HepG2 (cell line): ENCODE results near the gene MGAT2. TPM values are rescaled to one million over a fixed set of nuclear protein-coding genes. Genes with fewer than 3 reads are reported as not detected.

ENCODE experiments used
- CENPX ChIP-seq: sonication (generic); formaldehyde crosslinking; IDR thresholded peaks from 2 replicates; pipeline ENCODE4 v1.9.0; 2021; ENCODE audit warnings: mild to moderate bottlenecking, missing genetic modification reagents, moderate library complexity
- DRAP1 ChIP-seq: IDR thresholded peaks from 2 replicates; pipeline ENCODE4 v1.6.1; 2016; ENCODE audit warnings: missing genetic modification reagents, missing compliant biosample characterization
- ETV5 ChIP-seq: IDR thresholded peaks from 2 replicates; pipeline ENCODE4 v1.6.1; 2018; ENCODE audit warnings: missing biosample characterization, missing genetic modification reagents, inconsistent platforms, borderline replicate concordance
- FOXK2 ChIP-seq: fragments of 450-650 bp; IDR thresholded peaks from 2 replicates; pipeline ENCODE4 v1.6.1; 2016
- GPN1 ChIP-seq: sonication (generic); formaldehyde crosslinking; IDR thresholded peaks from 2 replicates; pipeline ENCODE4 v1.5.1; 2020; ENCODE audit warnings: missing genetic modification reagents, borderline replicate concordance
- HIVEP1 ChIP-seq: sonication (generic); formaldehyde crosslinking; IDR thresholded peaks from 2 replicates; pipeline ENCODE4 v1.4.0; 2020; ENCODE audit warnings: mild to moderate bottlenecking, missing genetic modification reagents
- HNRNPL ChIP-seq: fragments of 200-400 bp; formaldehyde crosslinking; IDR thresholded peaks from 2 replicates; pipeline ENCODE4 v1.6.1; 2017; ENCODE audit warnings: mild to moderate bottlenecking, low read depth, low read length
- MED1 ChIP-seq: sonication (generic); formaldehyde crosslinking; IDR thresholded peaks from 2 replicates; pipeline ENCODE4 v1.4.0; 2020; ENCODE audit warnings: missing genetic modification reagents
- PAF1 ChIP-seq: IDR thresholded peaks from 2 replicates; pipeline ENCODE4 v1.6.1; 2016; ENCODE audit warnings: missing genetic modification reagents, missing compliant biosample characterization
- POLR2AphosphoS5 ChIP-seq: IDR thresholded peaks from 2 replicates; pipeline ENCODE4 v1.6.1; 2012; ENCODE audit warnings: low read depth, low read length
- RAD51 ChIP-seq: fragments of 450-650 bp; IDR thresholded peaks from 2 replicates; pipeline ENCODE4 v1.6.1; 2016; ENCODE audit warnings: borderline replicate concordance
- REXO4 ChIP-seq: sonication (generic); formaldehyde crosslinking; IDR thresholded peaks from 2 replicates; pipeline ENCODE4 v1.8.0; 2022; ENCODE audit warnings: missing genetic modification reagents, mild to moderate bottlenecking, borderline replicate concordance
- ZNF124 ChIP-seq: sonication (generic); formaldehyde crosslinking; IDR thresholded peaks from 2 replicates; pipeline ENCODE4 v1.4.0; 2020; ENCODE audit warnings: missing genetic modification reagents
- ZNF143 ChIP-seq: sonication (generic); formaldehyde crosslinking; IDR thresholded peaks from 2 replicates; pipeline ENCODE4 v1.4.0; 2020; ENCODE audit warnings: missing genetic modification reagents
- ZNF510 ChIP-seq: sonication (generic); formaldehyde crosslinking; IDR thresholded peaks from 2 replicates; pipeline ENCODE4 v1.4.0; 2020; ENCODE audit warnings: low read depth, mild to moderate bottlenecking, missing genetic modification reagents
- ZNF616 ChIP-seq: sonication (generic); formaldehyde crosslinking; IDR thresholded peaks from 2 replicates; pipeline ENCODE4 v1.5.0; 2020; ENCODE audit warnings: low read depth, mild to moderate bottlenecking, missing genetic modification reagents
- ZNF709 ChIP-seq: sonication (generic); formaldehyde crosslinking; IDR thresholded peaks from 2 replicates; pipeline ENCODE4 v1.5.0; 2020; ENCODE audit warnings: mild to moderate bottlenecking, missing genetic modification reagents
- ZNF777 ChIP-seq: sonication (generic); formaldehyde crosslinking; IDR thresholded peaks from 2 replicates; pipeline ENCODE4 v1.4.0; 2020; ENCODE audit warnings: missing genetic modification reagents
- ZNF781 ChIP-seq: sonication (generic); formaldehyde crosslinking; IDR thresholded peaks from 2 replicates; pipeline ENCODE4 v1.5.1; 2020; ENCODE audit warnings: borderline replicate concordance, mild to moderate bottlenecking, missing genetic modification reagents; ENCODE audit errors: not compliant biosample characterization
- ZNF841 ChIP-seq: sonication (generic); formaldehyde crosslinking; IDR thresholded peaks from 2 replicates; pipeline ENCODE4 v1.8.1; 2023; ENCODE audit warnings: missing genetic modification reagents, borderline replicate concordance
- polyA plus RNA-seq, 8 experiments: library from polyadenylated mRNA; depleted of rRNA in 3 of 8; stranded (reverse) in 7 of 8; unstranded in 1 of 8; fragments of >200 nt; fragmentation: Illumina TruSeq in 4 of 8; extraction: Trizol in 4 of 8; gene quantifications; 2 replicates each; pipeline versions ENCODE4 v1.2.1 to v1.2.3, GENCODE V29; 2011 to 2016; ENCODE audit warnings: low read depth in 4 of 8, missing spikeins in 1 of 8, mixed read lengths in 1 of 8; ENCODE audit not compliant: insufficient read depth in 1 of 8
- total RNA-seq, 5 experiments: library from RNA; depleted of rRNA; stranded (reverse); fragments of >200 nt; fragmentation: Illumina TruSeq; extraction: Trizol; gene quantifications; 2 replicates each; pipeline ENCODE4 v1.2.3, GENCODE V29; 2016; ENCODE audit warnings: low read depth in 1 of 5
- TF ChIP-seq, protein P1 (sequence below): sonication (generic); formaldehyde crosslinking; IDR thresholded peaks from 2 replicates; pipeline ENCODE4 v1.5.0; 2020; ENCODE audit warnings: mild to moderate bottlenecking, missing genetic modification reagents
- TF ChIP-seq, protein P2 (sequence below): sonication (generic); formaldehyde crosslinking; IDR thresholded peaks from 2 replicates; pipeline ENCODE4 v1.8.1; 2023; ENCODE audit warnings: missing genetic modification reagents, inconsistent platforms, borderline replicate concordance
- TF ChIP-seq, protein P3 (sequence below): sonication (generic); formaldehyde crosslinking; IDR thresholded peaks from 2 replicates; pipeline ENCODE4 v1.4.0; 2020; ENCODE audit warnings: mild to moderate bottlenecking, missing genetic modification reagents, borderline replicate concordance

Gene MGAT2
- total and polyA plus RNA-seq, 2 of the 13 experiments (the other 11 are each of a cell fraction or from before 2014, with no cell fraction given): 12.9 to 51.9 TPM

- TF ChIP-seq ZNF143 (no peak), ZNF124 (CRISPR knock-in tag) (no peak), REXO4 (no peak), HIVEP1 (no peak), CENPX (CRISPR knock-in tag) (no peak), GPN1 (CRISPR knock-in tag) (no peak), HNRNPL (no peak), RAD51 (no peak), PAF1 (CRISPR knock-in tag) (no peak), FOXK2 (no peak; the same call in 1 of the 2 replicates), DRAP1 (CRISPR knock-in tag) (no peak), ZNF616 (CRISPR knock-in tag) (no peak), MED1 (CRISPR knock-in tag) (no peak; the same call in none of the 2 replicates), POLR2AphosphoS5 (no peak), ZNF841 (CRISPR knock-in tag) (no peak), ZNF777 (0 out of 2 replicates have a peak, but pooled peaks have one; percentile 31), ZNF709 (no peak), ETV5 (no peak), ZNF781 (CRISPR knock-in tag) (no peak), ZNF510 (CRISPR knock-in tag) (no peak)
- TF ChIP-seq, protein P1, sequence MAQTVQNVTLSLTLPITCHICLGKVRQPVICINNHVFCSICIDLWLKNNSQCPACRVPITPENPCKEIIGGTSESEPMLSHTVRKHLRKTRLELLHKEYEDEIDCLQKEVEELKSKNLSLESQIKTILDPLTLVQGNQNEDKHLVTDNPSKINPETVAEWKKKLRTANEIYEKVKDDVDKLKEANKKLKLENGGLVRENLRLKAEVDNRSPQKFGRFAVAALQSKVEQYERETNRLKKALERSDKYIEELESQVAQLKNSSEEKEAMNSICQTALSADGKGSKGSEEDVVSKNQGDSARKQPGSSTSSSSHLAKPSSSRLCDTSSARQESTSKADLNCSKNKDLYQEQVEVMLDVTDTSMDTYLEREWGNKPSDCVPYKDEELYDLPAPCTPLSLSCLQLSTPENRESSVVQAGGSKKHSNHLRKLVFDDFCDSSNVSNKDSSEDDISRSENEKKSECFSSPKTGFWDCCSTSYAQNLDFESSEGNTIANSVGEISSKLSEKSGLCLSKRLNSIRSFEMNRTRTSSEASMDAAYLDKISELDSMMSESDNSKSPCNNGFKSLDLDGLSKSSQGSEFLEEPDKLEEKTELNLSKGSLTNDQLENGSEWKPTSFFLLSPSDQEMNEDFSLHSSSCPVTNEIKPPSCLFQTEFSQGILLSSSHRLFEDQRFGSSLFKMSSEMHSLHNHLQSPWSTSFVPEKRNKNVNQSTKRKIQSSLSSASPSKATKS (CRISPR knock-in tag): no peak
- TF ChIP-seq, protein P2, sequence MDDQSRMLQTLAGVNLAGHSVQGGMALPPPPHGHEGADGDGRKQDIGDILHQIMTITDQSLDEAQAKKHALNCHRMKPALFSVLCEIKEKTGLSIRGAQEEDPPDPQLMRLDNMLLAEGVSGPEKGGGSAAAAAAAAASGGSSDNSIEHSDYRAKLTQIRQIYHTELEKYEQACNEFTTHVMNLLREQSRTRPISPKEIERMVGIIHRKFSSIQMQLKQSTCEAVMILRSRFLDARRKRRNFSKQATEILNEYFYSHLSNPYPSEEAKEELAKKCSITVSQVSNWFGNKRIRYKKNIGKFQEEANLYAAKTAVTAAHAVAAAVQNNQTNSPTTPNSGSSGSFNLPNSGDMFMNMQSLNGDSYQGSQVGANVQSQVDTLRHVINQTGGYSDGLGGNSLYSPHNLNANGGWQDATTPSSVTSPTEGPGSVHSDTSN (CRISPR knock-in tag): no peak
- TF ChIP-seq, protein P3, sequence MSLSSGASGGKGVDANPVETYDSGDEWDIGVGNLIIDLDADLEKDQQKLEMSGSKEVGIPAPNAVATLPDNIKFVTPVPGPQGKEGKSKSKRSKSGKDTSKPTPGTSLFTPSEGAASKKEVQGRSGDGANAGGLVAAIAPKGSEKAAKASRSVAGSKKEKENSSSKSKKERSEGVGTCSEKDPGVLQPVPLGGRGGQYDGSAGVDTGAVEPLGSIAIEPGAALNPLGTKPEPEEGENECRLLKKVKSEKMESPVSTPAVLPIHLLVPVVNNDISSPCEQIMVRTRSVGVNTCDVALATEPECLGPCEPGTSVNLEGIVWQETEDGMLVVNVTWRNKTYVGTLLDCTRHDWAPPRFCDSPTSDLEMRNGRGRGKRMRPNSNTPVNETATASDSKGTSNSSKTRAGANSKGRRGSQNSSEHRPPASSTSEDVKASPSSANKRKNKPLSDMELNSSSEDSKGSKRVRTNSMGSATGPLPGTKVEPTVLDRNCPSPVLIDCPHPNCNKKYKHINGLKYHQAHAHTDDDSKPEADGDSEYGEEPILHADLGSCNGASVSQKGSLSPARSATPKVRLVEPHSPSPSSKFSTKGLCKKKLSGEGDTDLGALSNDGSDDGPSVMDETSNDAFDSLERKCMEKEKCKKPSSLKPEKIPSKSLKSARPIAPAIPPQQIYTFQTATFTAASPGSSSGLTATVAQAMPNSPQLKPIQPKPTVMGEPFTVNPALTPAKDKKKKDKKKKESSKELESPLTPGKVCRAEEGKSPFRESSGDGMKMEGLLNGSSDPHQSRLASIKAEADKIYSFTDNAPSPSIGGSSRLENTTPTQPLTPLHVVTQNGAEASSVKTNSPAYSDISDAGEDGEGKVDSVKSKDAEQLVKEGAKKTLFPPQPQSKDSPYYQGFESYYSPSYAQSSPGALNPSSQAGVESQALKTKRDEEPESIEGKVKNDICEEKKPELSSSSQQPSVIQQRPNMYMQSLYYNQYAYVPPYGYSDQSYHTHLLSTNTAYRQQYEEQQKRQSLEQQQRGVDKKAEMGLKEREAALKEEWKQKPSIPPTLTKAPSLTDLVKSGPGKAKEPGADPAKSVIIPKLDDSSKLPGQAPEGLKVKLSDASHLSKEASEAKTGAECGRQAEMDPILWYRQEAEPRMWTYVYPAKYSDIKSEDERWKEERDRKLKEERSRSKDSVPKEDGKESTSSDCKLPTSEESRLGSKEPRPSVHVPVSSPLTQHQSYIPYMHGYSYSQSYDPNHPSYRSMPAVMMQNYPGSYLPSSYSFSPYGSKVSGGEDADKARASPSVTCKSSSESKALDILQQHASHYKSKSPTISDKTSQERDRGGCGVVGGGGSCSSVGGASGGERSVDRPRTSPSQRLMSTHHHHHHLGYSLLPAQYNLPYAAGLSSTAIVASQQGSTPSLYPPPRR: no peak
Measured at GRCh38 chr14:49586673-49587460, 33.7 kb upstream of the MGAT2 start (continued).
